Heart left ventricle (tissue), 13 donors: ENCODE results near the gene SYCN.

Experiments
- CTCF ChIP-seq, 12 donors: fragments of 200-600 bp; sonication (generic) in 4 of 12; IDR thresholded peaks; one replicate each; pipeline versions ENCODE4 v1.5.0 to v1.8.0; 2018 to 2022; ENCODE audit warnings: antibody characterized with exemption in 12 of 12, mild to moderate bottlenecking in 5 of 12
- POLR2A ChIP-seq, 2 donors: fragments of 450-650 bp; IDR thresholded peaks; one replicate each; pipeline ENCODE4 v1.6.1; 2017; ENCODE audit warnings: antibody characterized with exemption in 2 of 2, mild to moderate bottlenecking in 2 of 2, moderate library complexity in 2 of 2
- donor health status: ischemic (EF 13 %, LVEDD 7.1; RV severe dilation, severe dysfunction).
- donor health status: DM: no; HTN: yes; CAD: no.
- donor health status: DM: no; HTN: no; CAD: no.
- donor health status: ischemic (EF 25% LVEDD 6.9; RV normal size, moderate dysfunction).
- donor health status: ischemic (EF 25% LVEDD 5.7; RV mildly dilated, moderate dysfunction).
- donor health status: ischemic (EF 35%, LVEDD 5.7; RV mildly dilated, moderate dysfunction).
- donor health status: nonischemic (EF 11% LVEDD 7.7; RV severe dilation, severe dysfunction).
- donor health status: DM: yes; HTN: yes; CAD: no.
- donor health status: PGD.
- donor health status: ischemic (EF 29% LVEDD 5.4; RV normal size, mild dysfunction).
- donor health status: nonischemic (EF 23%, LVEDD 6.1; RV moderate dilation, normal function).

- no peak for TF ChIP-seq CTCF (IDR thresholded peaks at IDR 0.05)
- TF ChIP-seq POLR2A (IDR thresholded peaks at IDR 0.05) = no peak
Measured at GRCh38 chr19:39154629-39155100, 49.4 kb downstream of the SYCN start.
